HG02884 (cell line): ENCODE measurements around the gene YPEL4.

Source experiments
- ATAC-seq: cut with Tn5 transposase; IDR thresholded peaks from one replicate; pipeline ENCODE4 v1.9.1; 2021; ENCODE audit warnings: mild to moderate bottlenecking, moderate library complexity; ENCODE audit not compliant: unreplicated experiment

YPEL4 gene

DNA sequence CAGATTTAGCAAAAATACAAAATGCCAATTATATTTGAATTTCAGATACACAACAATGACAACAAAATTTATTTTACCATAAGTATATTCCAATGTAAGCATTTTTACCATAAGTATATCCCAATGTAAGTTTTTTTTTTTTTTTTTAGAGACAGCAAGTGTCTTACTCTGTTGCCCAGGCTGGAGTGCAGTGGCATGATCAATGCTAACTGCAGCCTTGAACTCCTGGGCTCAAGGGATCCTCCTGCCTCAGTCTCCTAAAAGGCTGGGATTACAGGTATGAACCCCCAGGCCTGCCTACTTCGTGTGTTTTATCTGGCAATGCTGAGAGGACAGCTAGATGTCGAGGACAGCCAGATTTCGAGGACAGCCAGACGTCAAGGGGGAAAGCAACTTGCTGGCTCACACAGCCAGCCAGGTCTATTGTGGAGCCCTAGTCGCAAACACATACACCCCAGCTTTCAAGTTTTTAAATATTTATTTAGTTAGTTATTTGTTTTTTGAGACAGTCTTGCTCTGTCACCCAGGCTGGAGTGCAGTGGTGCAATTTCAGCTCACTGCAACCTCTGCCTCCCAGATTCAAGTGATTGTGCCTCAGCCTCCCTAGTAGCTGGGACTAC, 53.3 kb downstream of the YPEL4 start:
- ATAC-seq, result no peak
